Stimulated activated CD4-positive, alpha-beta T cell treated with anti-CD3 and anti-CD28 coated beads, Interleukin-2, amount 100 ng/mL, for 4 hours (primary cell): ENCODE data around the gene NMT1.

ENCODE experiments used
- DNase-seq: peaks from one replicate; pipeline ENCODE4 v3.0.0-alpha.2; 2020; ENCODE audit warnings: low read depth

NMT1 gene

GRCh38 chr17:45135978-45136791 lies 75.1 kb downstream of the NMT1 start:
- DNase-seq: no peak

- no peak for DNase-seq
Measured at GRCh38 chr17:45136846-45137560, 75.9 kb downstream of the NMT1 start.

- no peak for DNase-seq
Measured at GRCh38 chr17:45137561-45138305, 76.6 kb downstream of the NMT1 start.

GRCh38 chr17:45138911-45139532 lies 77.9 kb downstream of the NMT1 start:
- DNase-seq: no peak

GRCh38 chr17:45139533-45139920 lies 78.4 kb downstream of the NMT1 start:
- no peak for DNase-seq

- no peak for DNase-seq
Measured at GRCh38 chr17:45143094-45143670, 82.1 kb downstream of the NMT1 start.

- DNase-seq: no peak
Measured at GRCh38 chr17:45143767-45144198, 82.7 kb downstream of the NMT1 start.

GRCh38 chr17:45144199-45145034 lies 83.3 kb downstream of the NMT1 start:
- no peak for DNase-seq

- DNase-seq: no peak
Measured at GRCh38 chr17:45145035-45145389, 83.9 kb downstream of the NMT1 start.

GRCh38 chr17:45146166-45146565 lies 85.0 kb downstream of the NMT1 start:
- DNase-seq: no peak

- DNase-seq: no peak
Measured at GRCh38 chr17:45146592-45146889, 85.4 kb downstream of the NMT1 start.

- no peak for DNase-seq
Measured at GRCh38 chr17:45146890-45147580, 85.9 kb downstream of the NMT1 start.

GRCh38 chr17:45147581-45148182 lies 86.6 kb downstream of the NMT1 start:
- peak; percentile 63 for DNase-seq

- peak; percentile 98 for DNase-seq
Measured at GRCh38 chr17:45148183-45149036, 87.3 kb downstream of the NMT1 start, which contains the start of gene HEXIM1. Gene HEXIM1, plus strand, starts transcription at chr17:45148475. Its CDS starts 716 bp downstream, at chr17:45149191.

GRCh38 chr17:45149037-45149668 lies 88.0 kb downstream of the NMT1 start:
- peak; percentile 51 for DNase-seq

- no peak for DNase-seq
Measured at GRCh38 chr17:45149669-45150664, 88.8 kb downstream of the NMT1 start.
